ENCODE results near the gene CDKN2C. TPM values are rescaled to one million over a fixed set of nuclear protein-coding genes. Genes with fewer than 3 reads are reported as not detected.

Gene CDKN2C
- total RNA-seq, 2 experiments from 2014 or later: 53.1 to 56.1 TPM

Other genes with a start within 250 kb of the CDKN2C start
- gene FAF1, start 10.0 kb upstream of the CDKN2C start, total RNA-seq: 10 to 100 TPM; 71.3 to 75.1 TPM
- not detected for gene C1orf185, start 132.0 kb downstream of the CDKN2C start, total RNA-seq